Mesodermal cell (in vitro differentiated cells): ENCODE data around the gene CPHXL2.

Experiments used
- H3K27ac ChIP-seq: 2 replicates; pipeline ENCODE4 v1.7.0; 2013; ENCODE audit warnings: mild to moderate bottlenecking, low read depth, low read length, moderate library complexity; ENCODE audit not compliant: severe bottlenecking
- H3K36me3 ChIP-seq: 2 replicates; pipeline ENCODE4 v1.7.1; 2013; ENCODE audit warnings: mild to moderate bottlenecking, low read length, moderate library complexity; ENCODE audit not compliant: control insufficient read depth, insufficient read depth
- H3K4me1 ChIP-seq: one replicate; pipeline ENCODE4 v1.7.1; 2013; ENCODE audit warnings: mild to moderate bottlenecking, low read length; ENCODE audit not compliant: insufficient read depth, control insufficient read depth, poor library complexity, severe bottlenecking
- H3K4me3 ChIP-seq: 2 replicates; pipeline ENCODE4 v1.7.0; 2013; ENCODE audit warnings: low read length, control low read depth, mild to moderate bottlenecking; ENCODE audit not compliant: insufficient read depth, poor library complexity, severe bottlenecking; ENCODE audit errors: extremely low read depth
- H3K9me3 ChIP-seq: 2 replicates; pipeline ENCODE4 v1.7.1; 2013; ENCODE audit warnings: mild to moderate bottlenecking, low read length, moderate library complexity; ENCODE audit not compliant: control insufficient read depth
- WGBS, 2 experiments: methylation state at CpG; one replicate each; pipeline ENCODE4 v1.1.5; 2013; ENCODE audit warnings: missing lambda C conversion rate in 2 of 2; ENCODE audit not compliant: insufficient coverage in 2 of 2; 5-methylcytosine and 5-hydroxymethylcytosine counted together

The CPHXL2 gene

DNA sequence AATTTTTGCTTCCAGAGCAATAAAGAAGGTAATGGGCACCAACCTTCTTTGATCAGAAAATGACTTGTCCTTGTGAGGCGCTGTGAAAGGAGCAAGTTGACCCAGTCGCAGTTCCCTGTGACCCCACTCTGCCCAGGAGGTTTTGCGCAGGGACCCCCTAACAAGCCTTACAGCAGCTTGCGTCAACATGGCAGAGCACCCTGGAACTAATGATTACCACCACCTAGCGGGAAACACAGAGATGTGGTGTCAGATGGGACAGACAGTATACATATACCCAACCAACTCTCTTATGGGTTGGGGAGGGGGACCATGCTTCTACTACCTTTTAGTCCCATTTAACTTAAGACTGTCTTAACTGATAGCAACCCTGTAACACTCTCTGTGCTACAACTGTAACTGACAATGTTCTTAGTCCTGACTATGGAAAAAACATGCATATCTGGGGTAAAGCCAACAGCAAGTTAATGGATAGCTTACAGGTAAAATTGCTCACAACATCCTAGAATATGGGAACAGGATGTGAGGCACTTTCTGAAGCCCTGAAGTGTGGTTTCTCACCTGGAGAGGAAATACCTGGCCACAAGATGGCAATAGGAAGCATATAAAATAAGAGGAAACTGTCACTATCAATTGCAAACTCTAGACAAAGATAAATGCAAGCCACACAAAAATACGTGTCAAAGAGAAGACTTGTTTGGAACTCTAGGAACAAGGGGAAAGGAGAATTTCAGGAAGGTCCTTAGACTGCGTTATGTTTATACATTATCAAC lies 32.4 kb downstream of the CPHXL2 start:
- 100% methylated on average over 3 of the region's 7 CpGs for WGBS, 2 experiments
- H3K36me3 ChIP-seq = peaks cover 63% of the 10 kb centered on the region

DNA sequence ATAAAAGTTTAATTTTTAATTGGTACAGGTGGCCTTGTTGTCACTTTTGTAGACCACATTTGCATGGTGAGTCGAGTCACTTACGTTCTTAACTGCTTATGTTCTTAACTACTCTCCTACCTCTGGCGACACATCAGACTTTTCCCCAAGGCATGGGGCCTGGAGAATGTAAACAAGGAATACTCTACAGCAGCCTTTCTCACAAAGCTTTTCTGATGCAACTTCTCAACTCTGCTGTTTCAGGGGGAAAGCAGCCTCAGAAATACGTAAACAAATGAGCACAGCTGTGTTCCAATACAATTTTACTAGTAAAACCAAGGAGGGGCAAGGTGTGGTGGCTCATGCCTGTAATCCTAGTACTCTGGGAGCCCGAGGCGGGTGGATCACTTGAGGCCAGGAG lies 36.2 kb downstream of the CPHXL2 start:
- WGBS, 2 experiments = 85 to 100% methylated on average over 3 to 4 of the region's 6 CpGs
- Histone ChIP-seq H3K9me3 (no peaks in the 10 kb centered on the region), H3K4me1 (no peaks in the 10 kb centered on the region), H3K36me3 (peaks cover 93% of the 10 kb centered on the region), H3K27ac (peak overlapping the region; percentile 73), H3K4me3 (no peak overlapping the region)

More for the DNA sequence above, 32.4 kb downstream of the CPHXL2 start:
- H3K27ac ChIP-seq = no peak overlapping the region
- H3K4me3 ChIP-seq = no peak overlapping the region
- H3K4me1 ChIP-seq = peaks cover 5% of the 10 kb centered on the region
- no peaks in the 10 kb centered on the region for H3K9me3 ChIP-seq

DNA sequence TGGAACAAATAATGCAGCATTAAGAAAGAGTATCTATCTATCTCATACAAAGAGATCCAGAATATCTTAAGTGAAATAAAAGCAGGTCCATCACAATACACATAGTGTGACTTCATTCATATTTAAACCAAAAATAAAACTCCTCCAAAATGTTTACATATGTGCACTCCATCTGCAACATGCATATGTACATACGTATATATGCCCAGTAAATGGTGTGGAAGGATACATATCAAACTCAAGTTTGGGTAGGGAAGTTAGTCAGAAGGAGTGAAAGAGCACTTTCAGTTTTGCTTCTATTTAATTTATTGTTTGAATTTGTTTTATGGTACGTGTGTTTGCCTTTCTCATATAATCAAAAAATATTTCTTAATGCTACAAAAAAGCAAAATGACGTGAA lies 41.8 kb downstream of the CPHXL2 start:
- H3K9me3 ChIP-seq = no peaks in the 10 kb centered on the region
- H3K4me3 ChIP-seq = no peak overlapping the region
- no peaks in the 10 kb centered on the region for H3K4me1 ChIP-seq
- 80 to 89% methylated on average over 1 of the region's 3 CpGs for WGBS, 2 experiments
- peaks cover 96% of the 10 kb centered on the region for H3K36me3 ChIP-seq
- H3K27ac ChIP-seq = no peak overlapping the region

DNA sequence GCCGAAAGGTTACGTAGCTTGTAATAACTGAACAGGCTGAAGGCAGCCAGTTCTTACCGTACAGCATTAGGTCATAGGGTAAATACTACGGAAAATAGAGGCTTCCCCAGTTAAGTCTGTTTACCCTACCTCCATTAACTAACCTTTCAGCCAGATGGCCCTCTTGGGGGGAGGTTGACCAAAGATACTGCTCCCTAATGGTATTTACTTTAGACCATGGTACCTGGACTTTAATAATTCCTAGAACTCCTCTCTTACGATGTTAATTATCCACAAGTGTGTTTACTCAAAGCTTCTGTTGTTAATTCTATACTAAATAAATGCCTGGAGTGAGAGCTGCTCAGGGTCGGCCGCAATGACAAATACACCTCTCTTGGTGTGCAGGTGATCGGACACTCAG lies 44.0 kb downstream of the CPHXL2 start:
- H3K4me1 ChIP-seq = peaks cover 14% of the 10 kb centered on the region
- H3K36me3 ChIP-seq = peaks cover 95% of the 10 kb centered on the region
- 93 to 95% methylated on average over 6 to 7 of the region's 8 CpGs for WGBS, 2 experiments

DNA sequence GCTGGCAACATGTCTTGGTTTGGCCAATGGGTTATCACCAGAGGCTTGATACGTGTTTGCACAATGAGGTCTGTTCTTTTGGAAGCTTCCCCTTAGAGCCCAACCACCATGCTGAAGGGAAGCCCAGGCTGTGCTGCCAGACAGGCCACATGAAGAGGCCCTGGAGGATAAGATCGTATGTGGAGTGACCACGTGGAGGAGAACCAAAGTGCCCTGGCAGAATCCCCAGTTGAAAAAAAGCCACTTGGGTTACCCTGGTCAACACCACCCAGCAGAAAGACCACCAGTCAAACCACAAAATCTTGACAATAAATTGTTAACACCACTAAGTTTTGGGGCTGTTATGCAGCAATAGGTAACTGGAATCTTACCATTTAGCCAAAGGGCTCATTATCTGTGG lies 46.8 kb downstream of the CPHXL2 start:
- no peak overlapping the region for H3K4me3 ChIP-seq
- no peaks in the 10 kb centered on the region for H3K9me3 ChIP-seq
- H3K27ac ChIP-seq = no peak overlapping the region
- WGBS, 2 experiments = 97% methylated on average over 3 of the region's 3 CpGs; no CpG with 5 or more reads in 1 of the 2 experiments
- peaks cover 91% of the 10 kb centered on the region for H3K36me3 ChIP-seq
- H3K4me1 ChIP-seq = peaks cover 32% of the 10 kb centered on the region

More for the DNA sequence above, 44.0 kb downstream of the CPHXL2 start:
- H3K4me3 ChIP-seq = no peak overlapping the region
- no peaks in the 10 kb centered on the region for H3K9me3 ChIP-seq
- no peak overlapping the region for H3K27ac ChIP-seq

DNA sequence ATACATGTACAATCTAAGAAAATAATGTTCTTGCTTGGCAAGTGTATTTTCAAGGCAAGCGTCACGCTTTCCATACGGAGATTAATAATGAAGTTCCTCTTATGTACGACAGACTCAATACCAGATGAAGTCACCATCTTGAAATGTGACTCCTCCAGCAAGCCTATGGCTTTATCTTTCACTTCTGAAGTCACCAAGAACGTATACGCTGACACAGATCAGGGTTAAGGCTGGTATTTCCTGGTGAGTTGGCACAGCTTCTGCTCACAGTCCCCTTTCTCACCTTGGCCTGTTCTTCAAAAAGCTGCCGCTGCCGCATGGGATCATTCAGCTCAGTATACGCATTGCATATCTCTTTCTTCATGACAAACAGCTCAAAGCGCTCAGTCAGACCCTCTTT lies 47.7 kb downstream of the CPHXL2 start:
- Histone ChIP-seq H3K27ac (no peak overlapping the region), H3K36me3 (peaks cover 82% of the 10 kb centered on the region), H3K4me1 (peaks cover 40% of the 10 kb centered on the region), H3K4me3 (no peak overlapping the region), H3K9me3 (no peaks in the 10 kb centered on the region)
- WGBS, 2 experiments = 98 to 99% methylated on average over 9 to 10 of the region's 10 CpGs

DNA sequence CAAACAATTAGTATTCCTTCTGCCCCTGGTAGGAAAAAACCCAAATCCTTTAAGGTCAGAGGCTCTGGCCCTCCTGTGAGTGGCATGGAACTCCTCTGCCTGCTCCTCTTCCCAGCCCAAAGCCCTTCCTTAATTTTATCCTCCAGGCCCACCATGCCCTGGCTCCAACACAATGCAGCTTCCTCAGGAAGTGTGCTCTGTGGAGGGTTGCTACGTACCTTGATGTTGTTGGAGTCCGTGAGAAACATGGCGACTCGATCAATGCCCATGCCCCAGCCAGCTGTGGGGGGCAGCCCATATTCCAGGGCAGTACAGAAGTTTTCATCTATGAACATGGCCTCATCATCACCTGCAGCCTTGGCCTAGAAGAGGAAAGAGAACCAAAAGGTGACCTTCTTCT lies 48.5 kb downstream of the CPHXL2 start:
- H3K36me3 ChIP-seq = peaks cover 74% of the 10 kb centered on the region
- WGBS, 2 experiments = 89 to 92% methylated on average over 4 of the region's 4 CpGs
- H3K27ac ChIP-seq = peak overlapping the region; percentile 64
- H3K4me1 ChIP-seq = peaks cover 40% of the 10 kb centered on the region
- no peak overlapping the region for H3K4me3 ChIP-seq
- H3K9me3 ChIP-seq = no peaks in the 10 kb centered on the region

DNA sequence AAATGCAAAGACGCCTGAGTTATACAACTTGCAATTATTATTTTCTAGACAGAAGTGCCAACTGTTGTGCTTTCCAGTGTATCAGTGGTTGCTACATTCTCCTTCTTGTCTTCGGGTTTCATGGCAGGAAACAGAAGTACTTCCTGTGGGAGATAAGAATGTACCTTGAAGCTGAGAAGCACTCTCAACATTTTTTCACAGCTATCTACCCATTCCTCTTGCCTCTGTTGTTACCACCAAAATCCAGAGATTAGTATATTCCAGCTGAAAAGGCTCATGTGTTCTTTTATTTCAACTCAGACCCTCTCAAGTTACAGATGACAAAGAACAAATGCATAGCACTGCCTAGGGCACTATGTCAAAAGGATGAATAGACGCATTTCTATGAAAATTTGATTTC lies 49.0 kb downstream of the CPHXL2 start:
- Histone ChIP-seq H3K9me3 (no peaks in the 10 kb centered on the region), H3K27ac (peak overlapping the region; percentile 64), H3K36me3 (peaks cover 69% of the 10 kb centered on the region), H3K4me1 (peaks cover 40% of the 10 kb centered on the region), H3K4me3 (no peak overlapping the region)
- 100% methylated on average over 2 of the region's 3 CpGs for WGBS, 2 experiments

DNA sequence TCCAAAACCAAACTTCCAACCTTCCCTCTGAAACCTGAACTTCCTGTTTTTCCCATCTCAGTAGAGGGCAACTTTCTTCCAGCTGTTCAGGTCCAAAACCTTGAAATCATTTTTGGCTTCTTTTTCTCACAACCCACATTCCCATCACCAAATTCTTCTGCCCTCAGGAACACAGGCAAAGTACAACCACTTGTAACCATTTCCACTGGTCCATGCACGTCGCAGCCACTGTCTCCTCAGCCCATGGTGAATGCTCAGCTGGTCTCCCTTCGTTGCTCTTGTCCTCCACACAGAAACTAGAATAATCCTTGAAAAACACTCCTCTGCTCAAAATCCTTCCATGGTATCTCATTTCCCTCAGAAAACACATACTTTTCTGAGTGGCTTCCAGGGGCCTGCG lies 50.0 kb downstream of the CPHXL2 start:
- Histone ChIP-seq H3K9me3 (no peaks in the 10 kb centered on the region), H3K36me3 (peaks cover 59% of the 10 kb centered on the region), H3K4me3 (no peak overlapping the region), H3K27ac (peak overlapping the region; percentile 64), H3K4me1 (peaks cover 40% of the 10 kb centered on the region)
- 92 to 98% methylated on average over 4 of the region's 4 CpGs for WGBS, 2 experiments

DNA sequence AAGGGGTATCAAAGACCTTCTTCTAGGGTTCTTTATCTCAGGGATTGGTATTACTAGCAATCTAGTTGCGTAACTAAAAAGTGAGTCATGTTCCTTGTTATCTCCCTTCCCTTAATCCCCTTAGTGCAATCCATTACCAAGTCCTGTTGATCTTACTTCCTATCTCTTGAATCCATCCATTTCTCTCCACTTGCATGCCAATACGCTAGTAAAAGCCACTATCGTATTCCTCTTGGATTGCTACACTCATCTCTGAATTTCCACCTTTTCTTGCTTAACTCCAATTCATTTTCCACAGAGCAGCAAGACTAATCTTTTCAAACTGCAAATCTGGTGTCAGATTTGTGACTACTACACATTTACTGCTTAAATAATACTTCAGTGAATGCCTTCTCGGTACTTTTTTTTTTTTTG lies 51.9 kb downstream of the CPHXL2 start:
- Histone ChIP-seq H3K36me3 (peaks cover 48% of the 10 kb centered on the region), H3K4me1 (peaks cover 43% of the 10 kb centered on the region), H3K4me3 (no peak overlapping the region), H3K27ac (peak overlapping the region; percentile 88), H3K9me3 (no peaks in the 10 kb centered on the region)
- 65 to 88% methylated on average over 2 to 4 of the region's 4 CpGs for WGBS, 2 experiments
